H1 (cell line): Measurements from ENCODE around the gene EIF4ENIF1. TPM values are rescaled to one million over a fixed set of nuclear protein-coding genes. Genes with fewer than 3 reads are reported as not detected.

ENCODE experiments used
- BACH1 ChIP-seq: IDR thresholded peaks from 2 replicates; pipeline ENCODE4 v1.6.1; 2012; ENCODE audit warnings: low read length, improper control_type of control experiment
- CHD2 ChIP-seq: IDR thresholded peaks from 2 replicates; pipeline ENCODE4 v1.6.1; 2012; ENCODE audit warnings: low read length, improper control_type of control experiment
- HDAC2 ChIP-seq, 2 experiments: fragments of 300-600 bp in 1 of 2; sonication (generic) in 1 of 2; IDR thresholded peaks; 2 replicates each; pipeline ENCODE4 v1.6.1; 2011 to 2012; ENCODE audit warnings: low read depth in 2 of 2, low read length in 2 of 2, mild to moderate bottlenecking in 2 of 2, moderate library complexity in 2 of 2, borderline replicate concordance in 1 of 2, inconsistent platforms in 1 of 2
- JUND ChIP-seq: IDR thresholded peaks from 2 replicates; pipeline ENCODE4 v1.6.1; 2011; ENCODE audit warnings: mild to moderate bottlenecking, improper control_type of control experiment, low read length
- KDM5A ChIP-seq: fragments of 200-600 bp; IDR thresholded peaks from 2 replicates; pipeline ENCODE4 v1.7.1; 2012; ENCODE audit warnings: mild to moderate bottlenecking, low read length, inconsistent platforms, mixed read lengths
- NRF1 ChIP-seq: IDR thresholded peaks from 2 replicates; pipeline ENCODE4 v1.6.1; 2011; ENCODE audit warnings: mild to moderate bottlenecking, low read depth, low read length, improper control_type of control experiment
- SIN3A ChIP-seq, 2 experiments: IDR thresholded peaks in 1 of 2; conservative IDR thresholded peaks in 1 of 2; 2 replicates each; pipeline ENCODE4 v1.6.1; 2011 to 2012; ENCODE audit warnings: low read length in 2 of 2, improper control_type of control experiment in 1 of 2, low read depth in 1 of 2, mild to moderate bottlenecking in 1 of 2
- SUZ12 ChIP-seq: fragments of 200-600 bp; sonication (generic); IDR thresholded peaks from 2 replicates; pipeline ENCODE4 v1.6.1; 2012; ENCODE audit warnings: mild to moderate bottlenecking, inconsistent platforms, low read length, moderate library complexity, mixed read lengths
- TBP ChIP-seq: IDR thresholded peaks from 2 replicates; pipeline ENCODE4 v1.6.1; 2011; ENCODE audit warnings: low read depth, low read length, improper control_type of control experiment
- polyA plus RNA-seq, 7 experiments: library from polyadenylated mRNA; depleted of rRNA in 3 of 7; stranded (reverse) in 5 of 7; unstranded in 2 of 7; fragments of >200 nt in 5 of 7; fragments of 200-250 nt in 2 of 7; gene quantifications; 1 replicate in 5 of 7; 2 replicates in 1 of 7; 4 replicates in 1 of 7; pipeline versions ENCODE4 v1.2.1 to v1.2.3, GENCODE V29; 2011 to 2013; ENCODE audit warnings: missing spikeins in 2 of 7, mixed read lengths in 2 of 7
- total RNA-seq: library from RNA; stranded (reverse); fragmentation: NEBNext Ultra II Directional; extraction: Animal tissue kit (Norgen Biotek cat#: 25700); gene quantifications from 2 replicates; pipeline ENCODE4 v1.2.1, GENCODE V29; 2021
- TF ChIP-seq, protein P1 (sequence below): IDR thresholded peaks from 2 replicates; pipeline ENCODE4 v1.6.1; 2012; ENCODE audit warnings: inconsistent platforms
- TF ChIP-seq, protein P2 (sequence below): IDR thresholded peaks from 2 replicates; pipeline ENCODE4 v1.6.1; 2012; ENCODE audit warnings: inconsistent platforms

Gene EIF4ENIF1
- total and polyA plus RNA-seq, 2 of the 8 experiments (the other 6 are each of a cell fraction or from before 2014, with no cell fraction given) = 21.9 to 23.6 TPM

DNA sequence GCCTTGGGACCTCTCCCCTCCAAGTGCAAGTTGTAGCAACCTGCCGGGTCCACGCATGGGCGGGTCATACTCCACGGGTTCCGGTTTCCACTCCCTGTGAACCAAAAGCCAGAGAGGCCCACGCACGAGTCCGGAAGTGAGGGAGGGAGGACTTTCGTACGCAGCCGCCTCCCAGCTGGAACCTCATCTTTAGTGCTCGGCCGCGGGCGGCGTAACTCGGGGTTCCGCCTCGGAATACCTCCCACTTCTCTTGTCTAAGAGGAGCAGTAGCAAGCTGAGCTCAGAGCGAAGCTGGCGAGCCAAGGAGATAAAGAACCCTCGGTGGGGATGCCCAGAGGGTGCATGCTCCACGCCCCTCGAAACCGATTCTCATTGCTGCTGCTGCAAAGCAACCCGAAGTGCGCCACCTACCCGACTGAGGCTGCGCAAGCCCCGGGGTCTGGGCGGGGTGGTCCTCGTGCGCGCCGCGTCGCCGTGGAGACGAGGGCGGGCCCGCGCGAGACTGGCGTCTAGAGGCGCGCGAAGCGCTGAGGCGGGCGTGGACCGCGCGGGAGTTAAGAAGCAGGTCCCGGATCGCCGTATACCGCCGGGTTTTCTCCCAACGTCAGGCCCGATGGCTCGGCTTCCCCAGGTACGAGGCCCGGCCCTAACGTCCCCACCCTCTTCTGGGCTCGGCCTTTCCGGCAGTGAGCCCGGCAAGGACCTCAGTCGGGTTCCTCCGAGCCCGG is 6.5 kb upstream of the EIF4ENIF1 start, which contains the start of gene SFI1 (continued):
- TF ChIP-seq, protein P1, sequence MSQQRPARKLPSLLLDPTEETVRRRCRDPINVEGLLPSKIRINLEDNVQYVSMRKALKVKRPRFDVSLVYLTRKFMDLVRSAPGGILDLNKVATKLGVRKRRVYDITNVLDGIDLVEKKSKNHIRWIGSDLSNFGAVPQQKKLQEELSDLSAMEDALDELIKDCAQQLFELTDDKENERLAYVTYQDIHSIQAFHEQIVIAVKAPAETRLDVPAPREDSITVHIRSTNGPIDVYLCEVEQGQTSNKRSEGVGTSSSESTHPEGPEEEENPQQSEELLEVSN = peak; percentile 76
- TF ChIP-seq KDM5A (no peak), SIN3A (conservative IDR thresholded peaks at IDR 0.05 in 1 of 2, IDR thresholded peaks at IDR 0.05 in 1 of 2; ENCODE audit: low read depth in 1 of 2, low read length in 2 of 2) (peak in 1 of 2 experiments; percentile 75; a peak in 1 of 4 replicates), SUZ12 (peak; percentile 53; the same call in 1 of the 2 replicates), TBP (peak; percentile 15; the same call in 1 of the 2 replicates), NRF1 (peak; percentile 66), JUND (no peak), CHD2 (peak; percentile 71; the same call in 1 of the 2 replicates), HDAC2 (IDR thresholded peaks at IDR 0.05; ENCODE audit: borderline replicate concordance in 1 of 2, low read depth in 2 of 2, low read length in 2 of 2) (peak; percentile 56 to 78; a peak in 2 of 4 replicates), BACH1 (peak; percentile 68; the same call in 1 of the 2 replicates)
- TF ChIP-seq, protein P2, sequence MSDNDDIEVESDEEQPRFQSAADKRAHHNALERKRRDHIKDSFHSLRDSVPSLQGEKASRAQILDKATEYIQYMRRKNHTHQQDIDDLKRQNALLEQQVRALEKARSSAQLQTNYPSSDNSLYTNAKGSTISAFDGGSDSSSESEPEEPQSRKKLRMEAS = peak; percentile 83
- TF ChIP-seq, all 59 proteins: peak for 19
